ENCODE data around the gene RANBP9. TPM values are rescaled to one million over a fixed set of nuclear protein-coding genes. Genes with fewer than 3 reads are reported as not detected.

RANBP9 gene
- total RNA-seq, 6 experiments from 2014 or later = 37.7 to 42.3 (median 40.8) TPM

DNA sequence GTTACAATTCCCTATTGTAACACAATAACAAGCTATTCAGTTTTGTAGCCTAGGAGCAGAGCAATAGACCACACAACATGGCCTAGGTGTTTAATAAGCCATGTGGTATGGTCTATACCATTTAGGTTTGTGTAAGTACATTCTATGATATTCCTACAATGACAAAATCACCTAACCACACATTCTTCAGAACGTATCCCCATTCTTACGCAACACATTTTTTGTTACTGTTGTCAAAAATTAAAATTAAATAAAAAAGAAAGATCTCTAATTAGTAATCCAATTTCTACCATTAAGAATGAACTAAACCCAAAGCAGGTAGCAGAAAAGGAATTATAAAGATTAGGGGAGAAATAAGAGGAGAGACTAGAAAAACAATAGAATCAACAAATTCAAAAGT, 44.0 kb downstream of the RANBP9 start:
- Mint-ChIP-seq H3K4me1 (ENCODE audit: low read depth) (peaks cover 64% of the 10 kb centered on the region), H3K27ac (no peak overlapping the region; the same call in 1 of the 2 replicates), H3K4me3 (no peak overlapping the region), H3K36me3 (ENCODE audit: low read depth) (peaks cover 26% of the 10 kb centered on the region; the same call in 1 of the 2 replicates), H3K27me3 (ENCODE audit: insufficient read depth) (no peaks in the 10 kb centered on the region), H3K9me3 (no peaks in the 10 kb centered on the region; the same call in 1 of the 2 replicates)
- no peak for TF ChIP-seq CTCF (IDR thresholded peaks at IDR 0.05)
- DNase-seq = no peak

- no peaks in the 10 kb centered on the region; the same call in 1 of the 2 replicates for H3K9me3 Mint-ChIP-seq
- H3K4me3 Mint-ChIP-seq = no peak overlapping the region
- H3K36me3 Mint-ChIP-seq (ENCODE audit: low read depth) = peaks cover 26% of the 10 kb centered on the region; the same call in 1 of the 2 replicates
- no peak overlapping the region for H3K27ac Mint-ChIP-seq
- no peak for DNase-seq
- H3K4me1 Mint-ChIP-seq (ENCODE audit: low read depth) = peaks cover 75% of the 10 kb centered on the region
- H3K27me3 Mint-ChIP-seq (ENCODE audit: insufficient read depth) = no peaks in the 10 kb centered on the region
- no peak for TF ChIP-seq CTCF (IDR thresholded peaks at IDR 0.05)
Measured at GRCh38 chr6:13666194-13667105, 45.2 kb downstream of the RANBP9 start.

DNA sequence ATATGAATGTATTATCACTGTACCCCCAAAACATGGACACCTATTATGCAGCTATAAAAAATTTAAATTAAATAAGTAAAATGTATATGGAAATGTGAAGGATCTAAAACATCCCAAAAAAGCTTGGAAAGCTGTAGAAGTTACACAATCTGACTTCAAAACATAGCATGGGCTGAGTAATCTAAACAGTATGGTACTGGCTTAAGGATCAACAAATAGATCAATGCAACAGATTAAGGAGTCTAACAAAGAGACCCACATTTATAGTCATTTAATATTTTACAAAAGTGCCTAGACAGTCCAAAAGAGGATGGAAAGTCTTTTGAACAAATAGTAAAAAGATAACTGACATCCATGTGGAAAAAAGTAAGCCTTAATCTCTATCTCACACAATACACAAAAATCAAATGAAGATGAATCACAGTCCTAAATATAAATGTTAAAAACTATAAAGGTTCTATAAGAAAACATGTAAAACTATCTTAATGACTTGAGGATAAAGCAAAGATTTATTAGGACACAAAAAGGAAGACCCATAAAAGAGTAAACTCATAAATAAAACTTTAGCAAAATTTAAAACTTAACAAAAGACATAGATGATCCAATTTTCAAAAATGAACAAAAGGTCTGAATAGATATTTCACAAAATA, 46.8 kb downstream of the RANBP9 start:
- Mint-ChIP-seq H3K9me3 (no peaks in the 10 kb centered on the region; the same call in 1 of the 2 replicates), H3K36me3 (ENCODE audit: low read depth) (peaks cover 14% of the 10 kb centered on the region; the same call in 1 of the 2 replicates), H3K27ac (peak overlapping the region; percentile 47; the same call in 1 of the 2 replicates), H3K4me3 (no peak overlapping the region), H3K4me1 (ENCODE audit: low read depth) (peaks cover 80% of the 10 kb centered on the region), H3K27me3 (ENCODE audit: insufficient read depth) (no peaks in the 10 kb centered on the region)
- DNase-seq = peak; percentile 15
- no peak for TF ChIP-seq CTCF (IDR thresholded peaks at IDR 0.05)

GRCh38 chr6:13663986-13664385, 47.6 kb downstream of the RANBP9 start:
- Mint-ChIP-seq H3K4me3 (no peak overlapping the region), H3K9me3 (no peaks in the 10 kb centered on the region; the same call in 1 of the 2 replicates), H3K27ac (no peak overlapping the region), H3K27me3 (ENCODE audit: insufficient read depth) (no peaks in the 10 kb centered on the region), H3K4me1 (ENCODE audit: low read depth) (peaks cover 77% of the 10 kb centered on the region), H3K36me3 (ENCODE audit: low read depth) (peaks cover 6% of the 10 kb centered on the region; the same call in 1 of the 2 replicates)
- DNase-seq = no peak
- TF ChIP-seq CTCF (IDR thresholded peaks at IDR 0.05) = no peak

DNA sequence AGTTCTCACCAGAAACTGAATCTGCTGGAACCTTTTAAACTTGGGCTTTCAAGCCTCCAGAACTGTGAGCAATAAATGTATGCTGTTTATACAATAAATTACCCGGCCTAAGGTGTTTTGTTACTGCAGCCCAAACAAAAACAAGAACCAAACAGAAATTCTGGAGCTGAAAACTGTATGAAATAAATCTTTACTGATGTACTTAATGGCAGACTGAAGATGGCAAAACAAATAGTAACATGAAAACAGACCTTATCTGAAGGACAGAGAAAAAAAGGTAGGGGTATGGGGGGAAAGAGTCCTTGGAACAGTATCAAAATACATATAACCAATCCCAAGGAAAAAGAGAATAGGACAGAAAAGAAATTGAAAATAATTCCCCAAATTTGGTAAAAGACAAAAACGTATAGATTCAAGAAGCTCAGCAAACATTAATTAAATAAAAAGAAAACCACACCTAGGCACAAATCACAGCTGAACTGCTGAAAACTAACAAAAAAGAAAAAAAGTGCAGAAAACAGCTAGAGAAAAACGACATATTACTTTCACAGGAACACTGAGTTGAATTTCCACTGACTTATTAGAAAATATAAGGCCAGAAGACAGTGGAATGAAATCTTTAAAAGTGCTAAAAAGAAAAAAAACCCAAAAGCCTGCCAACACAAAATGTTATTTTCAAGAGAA, 48.8 kb downstream of the RANBP9 start:
- Mint-ChIP-seq H3K4me3 (no peak overlapping the region), H3K27ac (no peak overlapping the region)

More for the DNA sequence above, 48.8 kb downstream of the RANBP9 start:
- no peak for TF ChIP-seq CTCF (IDR thresholded peaks at IDR 0.05)
- no peak for DNase-seq
- Mint-ChIP-seq H3K36me3 (ENCODE audit: low read depth) (no peaks in the 10 kb centered on the region), H3K4me1 (ENCODE audit: low read depth) (peaks cover 65% of the 10 kb centered on the region), H3K27me3 (ENCODE audit: insufficient read depth) (no peaks in the 10 kb centered on the region), H3K9me3 (no peaks in the 10 kb centered on the region)
